ENCODE measurements around the gene UBA3.

Gene UBA3

DNA sequence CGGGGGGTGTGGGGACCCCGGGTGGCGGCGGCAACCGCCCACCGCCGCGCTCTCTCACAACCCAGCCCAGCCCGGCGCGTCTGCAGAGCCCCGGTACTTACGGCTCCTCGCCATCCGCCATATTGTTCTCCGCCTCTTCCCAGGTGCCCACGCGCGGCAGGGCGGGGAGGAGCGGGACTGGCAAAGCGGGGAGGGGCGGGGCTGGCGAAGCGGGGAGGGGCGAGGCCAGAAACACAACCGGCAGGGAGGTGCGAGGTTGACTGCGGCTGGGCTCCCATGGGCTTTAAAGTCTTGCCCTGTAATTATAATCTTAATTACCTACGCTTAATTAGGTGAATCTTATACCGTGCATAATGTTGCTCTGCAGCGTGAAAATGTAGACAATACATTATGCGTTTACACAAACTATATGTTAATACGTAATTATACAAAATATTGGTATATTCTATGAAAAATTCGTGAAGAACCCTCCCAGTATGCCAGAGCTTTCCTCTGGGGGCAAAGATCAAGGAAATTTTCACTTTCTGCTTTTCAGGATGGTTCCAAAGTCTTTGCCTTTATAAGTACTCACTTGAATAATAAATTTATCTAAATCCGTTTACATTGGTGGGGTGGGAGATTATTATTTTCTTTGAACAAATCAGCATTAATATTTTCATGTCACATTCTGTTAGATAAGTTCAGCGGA is at the start of gene UBA3:
TSS of gene UBA3 (minus strand) at position 133 of the 688 bp plus-strand sequence. CDS start at position 121, 12 bp downstream.
- peak; percentile 44 to 51 for DNase-seq (ENCODE audit: low read depth in 2 of 2)

DNA sequence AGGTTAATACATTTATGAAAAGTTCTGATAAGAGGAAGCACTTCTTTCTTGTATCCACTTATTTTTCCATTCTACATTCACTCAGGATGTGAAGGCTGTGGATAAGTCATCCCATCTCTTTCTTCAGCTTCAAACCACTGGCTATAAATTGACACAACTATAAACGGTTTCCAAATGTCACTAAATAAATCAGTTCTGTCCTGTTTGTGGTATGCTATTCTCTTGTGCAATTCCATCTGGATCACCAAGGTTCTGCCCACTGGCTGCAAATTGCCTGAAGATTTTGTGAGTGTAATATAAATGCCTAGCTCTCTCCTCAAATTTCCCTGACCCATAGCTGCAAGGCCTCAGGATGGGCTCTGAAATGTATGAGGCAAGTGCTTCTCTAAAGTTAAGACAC is 49.4 kb upstream of the UBA3 start:
- peak; percentile 15 to 19 for DNase-seq (ENCODE audit: low read depth in 2 of 2)

- no peak for DNase-seq (ENCODE audit: low read depth in 2 of 2)
Observed at GRCh38 chr3:69128509-69128908, 48.3 kb upstream of the UBA3 start.

DNA sequence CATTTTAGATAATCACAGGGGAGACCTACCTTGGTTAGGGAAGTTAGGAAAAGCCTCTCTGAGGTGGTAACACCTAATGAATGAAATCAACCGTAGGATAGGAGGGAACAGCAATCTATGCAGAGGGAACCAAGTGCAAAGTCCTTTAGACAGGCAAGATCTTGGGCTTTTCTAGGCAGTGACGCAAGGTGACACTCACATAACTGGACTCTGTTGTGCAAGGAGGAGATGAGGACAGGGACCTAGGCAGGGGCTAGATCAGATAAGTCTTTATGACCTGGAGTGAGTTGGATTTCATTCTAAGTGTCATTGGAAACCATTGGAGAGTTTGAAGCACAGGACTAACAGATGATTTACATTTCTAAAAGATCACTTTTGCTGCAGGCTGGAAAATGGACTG is 46.8 kb upstream of the UBA3 start:
- no peak for DNase-seq (ENCODE audit: low read depth in 2 of 2)

- DNase-seq (ENCODE audit: low read depth in 2 of 2), result no peak
Observed at GRCh38 chr3:69126216-69126615, 46.1 kb upstream of the UBA3 start.

- no peak for DNase-seq (ENCODE audit: low read depth in 2 of 2)
Observed at GRCh38 chr3:69122403-69122802, 42.2 kb upstream of the UBA3 start, which contains the start of gene LMOD3. Gene LMOD3 (minus strand): TSS chr3:69122595. CDS start chr3:69122386, 209 bp downstream.

DNA sequence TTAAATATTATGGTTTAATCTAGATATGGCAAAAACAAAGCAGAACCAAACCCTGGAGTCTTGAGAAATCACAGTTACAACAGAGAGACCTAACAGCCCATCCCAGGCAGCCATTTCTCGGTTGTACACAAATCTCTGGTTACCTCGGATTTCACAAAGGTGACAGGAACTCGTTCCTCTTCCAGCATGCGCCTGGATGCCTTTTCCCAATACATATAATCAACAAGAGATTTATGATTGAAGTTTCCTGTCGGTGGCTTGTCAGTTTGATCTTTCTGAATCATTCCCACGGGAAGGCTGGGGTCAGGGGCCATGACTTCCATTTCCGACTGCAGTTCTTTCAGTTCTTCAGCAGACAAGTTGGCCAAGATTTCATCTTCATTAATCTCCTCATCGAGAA is 41.8 kb upstream of the UBA3 start:
- no peak for DNase-seq (ENCODE audit: low read depth in 2 of 2)

DNA sequence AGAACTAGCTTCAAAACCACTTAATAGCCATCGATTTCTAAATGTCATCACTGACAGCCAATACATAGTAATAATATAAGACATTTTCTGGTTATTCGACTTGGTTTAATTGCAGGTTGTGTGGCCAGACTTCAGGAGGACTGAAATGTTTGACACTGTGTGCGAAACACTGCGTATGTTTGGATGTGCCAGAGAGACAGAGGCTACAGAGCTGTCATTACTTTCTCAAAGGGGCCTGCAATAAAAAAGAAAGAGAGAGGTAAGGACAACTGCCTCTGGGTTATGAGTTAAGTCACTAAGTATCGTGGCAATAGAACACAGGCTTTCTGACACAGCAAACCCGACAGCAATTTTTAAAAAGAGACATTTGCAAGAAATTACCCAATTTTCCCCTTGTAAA is 41.3 kb upstream of the UBA3 start:
- DNase-seq (ENCODE audit: low read depth in 2 of 2), result no peak

DNA sequence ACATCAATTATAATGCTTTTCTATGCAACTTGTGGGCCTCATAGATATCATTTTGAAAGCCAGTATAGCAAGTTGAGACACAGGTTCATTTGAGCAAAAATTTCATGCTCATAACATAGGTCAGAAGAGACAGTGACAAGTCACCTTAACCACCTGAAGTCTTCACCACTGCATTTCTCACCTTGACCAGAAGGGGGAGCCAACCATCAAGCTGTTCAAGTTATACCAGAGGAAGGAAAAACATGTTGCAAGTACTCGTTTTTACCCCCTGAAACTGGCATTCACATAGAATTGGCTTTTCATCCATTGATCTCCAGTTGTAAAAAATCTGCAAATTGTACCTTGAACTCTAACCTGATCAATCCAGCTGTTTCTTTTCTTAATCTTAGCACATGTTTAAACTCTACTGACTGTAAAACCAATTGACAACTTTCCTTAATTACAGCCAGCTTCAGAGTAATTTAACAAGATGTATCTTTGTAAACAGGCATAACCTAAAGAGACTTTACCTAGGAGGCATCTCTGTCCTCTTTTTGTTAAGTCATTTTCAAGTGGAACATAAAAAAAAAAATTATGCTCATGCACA is 40.8 kb upstream of the UBA3 start:
- peak; percentile 14 to 16 for DNase-seq (ENCODE audit: low read depth in 2 of 2)

DNA sequence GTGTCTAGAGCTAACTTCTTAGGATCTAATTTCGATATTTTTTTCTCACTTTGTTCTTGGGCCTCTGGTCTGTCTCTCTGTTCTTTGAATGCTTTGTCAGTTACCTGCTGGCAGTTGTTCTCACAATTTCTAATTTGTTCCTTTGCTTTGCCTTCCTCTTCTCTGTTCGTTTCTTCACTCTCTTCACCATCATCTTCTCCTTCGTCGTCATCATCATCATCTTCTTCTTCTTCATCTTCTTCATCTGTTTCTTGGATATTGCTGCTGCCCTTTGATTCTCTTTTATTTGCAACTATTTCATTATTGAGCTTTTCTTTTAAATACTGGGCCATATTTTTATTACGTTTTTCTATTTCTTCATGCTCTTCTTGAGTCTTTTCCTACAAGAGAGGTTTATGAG is 39.5 kb upstream of the UBA3 start:
- DNase-seq (ENCODE audit: low read depth in 2 of 2), result no peak

GRCh38 chr3:69119138-69119537 is 39.0 kb upstream of the UBA3 start:
- no peak for DNase-seq (ENCODE audit: low read depth in 2 of 2)

GRCh38 chr3:69118555-69118954 is 38.4 kb upstream of the UBA3 start:
- no peak for DNase-seq (ENCODE audit: low read depth in 2 of 2)

GRCh38 chr3:69116897-69117296 is 36.7 kb upstream of the UBA3 start:
- DNase-seq (ENCODE audit: low read depth in 2 of 2), result no peak

GRCh38 chr3:69116162-69116561 is 36.0 kb upstream of the UBA3 start:
- DNase-seq (ENCODE audit: low read depth in 2 of 2), result no peak

DNA sequence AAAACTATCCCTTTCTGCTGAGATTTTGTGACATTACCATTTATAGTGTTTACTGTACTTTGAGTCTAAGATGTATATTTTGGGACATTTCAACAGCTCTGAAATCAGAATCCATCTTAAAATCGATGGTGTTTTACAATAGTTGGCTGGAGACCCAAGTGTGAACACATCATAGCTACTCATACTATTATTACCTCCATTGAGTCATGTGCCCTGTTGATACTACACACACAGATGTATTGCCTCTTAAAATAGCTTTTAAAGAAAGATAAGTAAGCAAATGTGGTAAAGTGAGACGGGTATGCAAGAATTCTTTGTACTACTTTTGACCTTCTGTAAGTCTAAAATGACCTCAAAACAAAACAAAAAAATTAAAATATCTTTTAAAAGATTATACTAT is 35.6 kb upstream of the UBA3 start:
- no peak for DNase-seq (ENCODE audit: low read depth in 2 of 2)

DNA sequence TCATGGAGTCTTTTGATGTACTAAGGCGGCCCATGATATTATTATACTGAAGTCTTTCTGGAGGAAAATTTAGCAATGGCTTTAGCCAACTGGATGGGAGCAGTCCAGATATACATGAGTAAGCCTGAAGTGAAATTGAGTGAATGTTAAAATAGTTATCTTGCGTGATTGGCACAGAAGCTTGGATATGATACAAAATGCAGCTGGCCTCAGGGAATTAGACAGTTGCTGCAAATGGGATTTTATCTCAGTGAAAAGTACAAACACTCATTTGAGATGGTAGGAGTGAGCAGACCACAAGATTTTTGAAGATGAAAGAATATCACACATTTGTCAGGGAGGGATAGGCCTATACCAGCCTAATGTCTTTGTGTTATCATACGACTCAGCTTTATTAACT is 33.4 kb upstream of the UBA3 start:
- no peak for DNase-seq (ENCODE audit: low read depth in 2 of 2)

DNA sequence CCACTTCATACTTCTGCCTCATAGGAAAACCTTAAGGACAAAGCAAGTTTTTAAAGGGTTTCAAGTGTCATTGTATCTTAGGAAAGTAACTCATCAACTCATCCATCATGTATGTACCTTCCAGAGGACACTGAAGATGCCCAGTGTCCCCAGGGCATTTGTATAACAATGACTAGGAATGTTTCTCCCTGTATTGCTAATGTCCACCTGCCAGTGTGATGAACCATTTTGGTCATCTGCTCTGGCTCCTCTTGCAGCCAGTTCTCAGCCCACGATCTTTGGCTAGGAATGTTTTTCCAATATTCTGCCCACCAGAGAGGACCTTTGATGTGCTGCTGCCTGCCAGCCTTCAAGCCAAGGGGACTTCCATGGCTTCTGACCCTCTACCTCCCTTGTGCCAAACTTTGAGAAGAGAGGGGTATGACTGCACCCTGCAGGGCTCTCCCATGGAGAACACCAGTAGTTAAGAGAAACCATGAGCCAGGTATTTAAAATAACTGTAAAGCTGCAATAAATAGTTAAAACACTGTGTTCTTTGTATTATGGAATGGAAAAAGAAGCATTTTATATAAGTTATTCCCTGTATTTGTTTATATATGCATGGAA is 30.9 kb upstream of the UBA3 start:
- no peak for DNase-seq (ENCODE audit: low read depth in 2 of 2)

GRCh38 chr3:69108811-69109210 is 28.6 kb upstream of the UBA3 start:
- no peak for DNase-seq (ENCODE audit: low read depth in 2 of 2)

DNA sequence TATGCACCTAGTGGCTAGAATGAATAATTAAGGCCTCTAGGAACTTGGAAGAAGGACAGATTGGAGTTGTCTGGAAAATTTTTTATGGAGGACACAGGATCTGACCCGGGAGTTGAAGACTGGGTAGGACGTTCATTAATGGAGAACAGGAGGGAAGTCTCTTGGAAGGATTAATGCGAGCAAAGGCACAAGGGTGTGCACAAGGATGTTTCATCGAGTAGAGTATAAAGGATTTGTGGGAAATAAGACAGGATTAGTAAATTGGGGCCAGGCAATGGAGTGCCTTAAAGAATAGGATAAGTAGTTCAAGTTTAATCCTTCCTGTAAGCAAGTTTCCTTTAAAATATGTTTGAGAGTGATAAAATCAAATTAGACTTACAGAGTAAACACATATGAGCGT is 27.7 kb upstream of the UBA3 start:
- no peak for DNase-seq (ENCODE audit: low read depth in 2 of 2)

GRCh38 chr3:69105320-69105719 is 25.2 kb upstream of the UBA3 start:
- DNase-seq (ENCODE audit: low read depth in 2 of 2), result no peak

- no peak for DNase-seq (ENCODE audit: low read depth in 2 of 2)
Observed at GRCh38 chr3:69104586-69104985, 24.4 kb upstream of the UBA3 start.

DNA sequence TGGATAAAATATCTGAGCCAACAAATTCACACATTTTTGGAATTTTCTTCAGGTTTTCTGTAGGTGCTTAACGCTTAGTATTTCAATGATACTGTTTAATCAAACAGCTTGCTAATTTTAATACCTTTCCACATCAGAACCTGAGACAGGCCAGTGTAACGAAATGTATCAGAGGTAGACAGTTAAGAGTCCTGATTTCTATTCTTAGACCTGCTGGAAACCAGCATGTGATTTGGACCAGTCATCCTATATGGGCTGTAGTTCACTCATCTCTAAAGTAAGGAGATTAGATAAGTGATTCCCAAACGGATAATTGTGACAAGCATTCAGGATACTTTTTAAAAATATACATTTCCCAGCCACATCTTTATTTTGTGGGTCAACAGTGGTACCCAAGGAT is 23.0 kb upstream of the UBA3 start:
- DNase-seq (ENCODE audit: low read depth in 2 of 2), result no peak

DNA sequence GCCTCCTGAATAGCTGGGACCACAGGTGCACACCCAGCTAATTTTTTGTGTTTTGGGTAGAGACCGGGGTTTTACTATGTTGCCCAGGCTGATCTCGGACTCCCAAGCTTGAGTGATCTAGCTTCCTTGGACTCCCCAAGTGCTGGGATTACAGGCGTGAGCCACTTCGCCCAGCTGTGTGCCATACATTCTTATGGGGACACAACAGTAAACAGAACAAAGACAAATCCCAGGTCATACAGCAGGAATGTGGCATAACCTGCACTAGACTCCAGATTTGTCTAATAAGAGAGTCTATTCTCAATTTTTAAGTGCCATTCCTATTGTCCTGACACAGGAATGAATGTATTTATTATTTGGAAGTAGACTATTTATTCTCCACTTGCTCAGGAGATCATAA is 22.2 kb upstream of the UBA3 start:
- DNase-seq (ENCODE audit: low read depth in 2 of 2), result no peak

All from fibroblast of skin of left biceps (primary cell).